T-helper 2 cell treated with Interferon-gamma antibody and Interleukin-4, amounts not matched to agents 5 μg/mL and 100 μg/mL, for 36 hours (primary cell): ENCODE results near the gene WNT2.
"Not testable (repeated sequence)": the region's sequence is repeated elsewhere in the genome, so short reads cannot be mapped to it uniquely, and the experiment has no call there.

ENCODE experiments used
- DNase-seq: peaks from one replicate; pipeline ENCODE4 v3.0.0; 2021; ENCODE audit warnings: low spot score
- H3K27ac Mint-ChIP-seq: one replicate; pipeline ENCODE4 v1.8.0; 2021; ENCODE audit warnings: mild to moderate bottlenecking, mixed read lengths
- H3K27me3 Mint-ChIP-seq: one replicate; pipeline ENCODE4 v1.8.0; 2021; ENCODE audit warnings: low read depth, mixed read lengths
- H3K36me3 Mint-ChIP-seq: one replicate; pipeline ENCODE4 v1.8.0; 2021; ENCODE audit warnings: low read depth, mixed read lengths
- H3K4me1 Mint-ChIP-seq: one replicate; pipeline ENCODE4 v1.8.0; 2021; ENCODE audit warnings: low read depth, mixed read lengths
- H3K4me3 Mint-ChIP-seq: one replicate; pipeline ENCODE4 v1.8.0; 2022; ENCODE audit warnings: mild to moderate bottlenecking, moderate library complexity, mixed read lengths
- H3K9me3 Mint-ChIP-seq: one replicate; pipeline ENCODE4 v1.8.0; 2021; ENCODE audit warnings: mixed read lengths

Gene WNT2

GRCh38 chr7:117323851-117324711 is 1.2 kb upstream of the WNT2 start:
- no peaks in the 10 kb centered on the region for H3K36me3 Mint-ChIP-seq
- H3K4me3 Mint-ChIP-seq, result peak overlapping the region; percentile 48
- H3K27me3 Mint-ChIP-seq, result peaks cover 69% of the 10 kb centered on the region
- peaks cover 4% of the 10 kb centered on the region for H3K4me1 Mint-ChIP-seq
- no peaks in the 10 kb centered on the region for H3K9me3 Mint-ChIP-seq
- DNase-seq, result no peak
- no peak overlapping the region for H3K27ac Mint-ChIP-seq

GRCh38 chr7:117323305-117323850 is 520 bp upstream of the WNT2 start:
- no peaks in the 10 kb centered on the region for H3K36me3 Mint-ChIP-seq
- no peaks in the 10 kb centered on the region for H3K9me3 Mint-ChIP-seq
- peaks cover 71% of the 10 kb centered on the region for H3K27me3 Mint-ChIP-seq
- H3K4me3 Mint-ChIP-seq, result peak overlapping the region; percentile 48
- DNase-seq, result no peak
- no peak overlapping the region for H3K27ac Mint-ChIP-seq
- peaks cover 4% of the 10 kb centered on the region for H3K4me1 Mint-ChIP-seq

GRCh38 chr7:117320523-117320922 is 2.3 kb downstream of the WNT2 start:
- no peak overlapping the region for H3K4me3 Mint-ChIP-seq
- DNase-seq, result no peak
- peaks cover 4% of the 10 kb centered on the region for H3K4me1 Mint-ChIP-seq
- no peaks in the 10 kb centered on the region for H3K36me3 Mint-ChIP-seq
- peaks cover 64% of the 10 kb centered on the region for H3K27me3 Mint-ChIP-seq
- no peak overlapping the region for H3K27ac Mint-ChIP-seq
- H3K9me3 Mint-ChIP-seq, result no peaks in the 10 kb centered on the region

GRCh38 chr7:117319181-117319580 is 3.7 kb downstream of the WNT2 start:
- H3K4me1 Mint-ChIP-seq, result peaks cover 4% of the 10 kb centered on the region
- H3K9me3 Mint-ChIP-seq, result no peaks in the 10 kb centered on the region
- no peak overlapping the region for H3K4me3 Mint-ChIP-seq
- peaks cover 54% of the 10 kb centered on the region for H3K27me3 Mint-ChIP-seq
- no peak for DNase-seq
- H3K27ac Mint-ChIP-seq, result no peak overlapping the region
- H3K36me3 Mint-ChIP-seq, result no peaks in the 10 kb centered on the region

- Mint-ChIP-seq H3K27me3 (peaks cover 18% of the 10 kb centered on the region), H3K4me3 (no peak overlapping the region), H3K36me3 (no peaks in the 10 kb centered on the region), H3K27ac (no peak overlapping the region), H3K4me1 (no peaks in the 10 kb centered on the region), H3K9me3 (no peaks in the 10 kb centered on the region)
- DNase-seq, result no peak
These were observed 9.3 kb downstream of the WNT2 start for GRCh38 chr7:117313582-117313981.

GRCh38 chr7:117312593-117313580 is 10.0 kb downstream of the WNT2 start:
- no peaks in the 10 kb centered on the region for H3K4me1 Mint-ChIP-seq
- H3K4me3 Mint-ChIP-seq, result no peak overlapping the region
- no peaks in the 10 kb centered on the region for H3K36me3 Mint-ChIP-seq
- H3K27me3 Mint-ChIP-seq, result peaks cover 11% of the 10 kb centered on the region
- H3K27ac Mint-ChIP-seq, result no peak overlapping the region
- no peaks in the 10 kb centered on the region for H3K9me3 Mint-ChIP-seq
- no peak for DNase-seq

GRCh38 chr7:117308891-117309290 is 14.0 kb downstream of the WNT2 start:
- Mint-ChIP-seq H3K4me1 (no peaks in the 10 kb centered on the region), H3K27ac (no peak overlapping the region), H3K36me3 (no peaks in the 10 kb centered on the region), H3K27me3 (peaks cover 3% of the 10 kb centered on the region), H3K4me3 (no peak overlapping the region), H3K9me3 (no peaks in the 10 kb centered on the region)
- DNase-seq, result no peak

GRCh38 chr7:117302396-117302795 is 20.5 kb downstream of the WNT2 start:
- Mint-ChIP-seq H3K4me3 (no peak overlapping the region), H3K9me3 (no peaks in the 10 kb centered on the region), H3K4me1 (no peaks in the 10 kb centered on the region), H3K27ac (no peak overlapping the region), H3K36me3 (no peaks in the 10 kb centered on the region), H3K27me3 (no peaks in the 10 kb centered on the region)
- no peak for DNase-seq

GRCh38 chr7:117300506-117300905 is 22.4 kb downstream of the WNT2 start:
- not testable (repeated sequence) for H3K9me3 Mint-ChIP-seq, H3K4me3 Mint-ChIP-seq, DNase-seq, H3K36me3 Mint-ChIP-seq, H3K4me1 Mint-ChIP-seq, H3K27me3 Mint-ChIP-seq, H3K27ac Mint-ChIP-seq

GRCh38 chr7:117297606-117298005 is 25.3 kb downstream of the WNT2 start:
- H3K4me3 Mint-ChIP-seq, result no peak overlapping the region
- no peak overlapping the region for H3K27ac Mint-ChIP-seq
- H3K27me3 Mint-ChIP-seq, result no peaks in the 10 kb centered on the region
- no peak for DNase-seq
- H3K9me3 Mint-ChIP-seq, result no peaks in the 10 kb centered on the region
- H3K4me1 Mint-ChIP-seq, result no peaks in the 10 kb centered on the region
- H3K36me3 Mint-ChIP-seq, result no peaks in the 10 kb centered on the region

GRCh38 chr7:117296066-117296465 is 26.8 kb downstream of the WNT2 start:
- no peaks in the 10 kb centered on the region for H3K4me1 Mint-ChIP-seq
- no peak overlapping the region for H3K4me3 Mint-ChIP-seq
- no peaks in the 10 kb centered on the region for H3K27me3 Mint-ChIP-seq
- H3K9me3 Mint-ChIP-seq, result no peaks in the 10 kb centered on the region
- DNase-seq, result no peak
- no peak overlapping the region for H3K27ac Mint-ChIP-seq
- H3K36me3 Mint-ChIP-seq, result no peaks in the 10 kb centered on the region

- H3K36me3 Mint-ChIP-seq, result no peaks in the 10 kb centered on the region
- H3K4me1 Mint-ChIP-seq, result no peaks in the 10 kb centered on the region
- no peaks in the 10 kb centered on the region for H3K27me3 Mint-ChIP-seq
- H3K9me3 Mint-ChIP-seq, result no peaks in the 10 kb centered on the region
- no peak overlapping the region for H3K27ac Mint-ChIP-seq
- no peak for DNase-seq
- H3K4me3 Mint-ChIP-seq, result no peak overlapping the region
These were observed 37.0 kb downstream of the WNT2 start for GRCh38 chr7:117285826-117286225.

GRCh38 chr7:117284692-117285091 is 38.2 kb downstream of the WNT2 start:
- no peaks in the 10 kb centered on the region for H3K9me3 Mint-ChIP-seq

GRCh38 chr7:117283779-117284178 is 39.1 kb downstream of the WNT2 start:
- H3K4me1 Mint-ChIP-seq, result no peaks in the 10 kb centered on the region
- no peak for DNase-seq
- no peaks in the 10 kb centered on the region for H3K27me3 Mint-ChIP-seq
- no peaks in the 10 kb centered on the region for H3K36me3 Mint-ChIP-seq
- H3K27ac Mint-ChIP-seq, result no peak overlapping the region
- H3K4me3 Mint-ChIP-seq, result no peak overlapping the region
- no peaks in the 10 kb centered on the region for H3K9me3 Mint-ChIP-seq

More at GRCh38 chr7:117284692-117285091, 38.2 kb downstream of the WNT2 start:
- Mint-ChIP-seq H3K27me3 (no peaks in the 10 kb centered on the region), H3K4me3 (no peak overlapping the region), H3K27ac (no peak overlapping the region), H3K4me1 (no peaks in the 10 kb centered on the region), H3K36me3 (no peaks in the 10 kb centered on the region)
- no peak for DNase-seq
